Amygdala (tissue), 56 donors: ENCODE data around the gene DVL2.
A peak's percentile ranks its signal among the peaks of the same experiment; 100 is the strongest.
"Not testable (repeated sequence)": the region's sequence is repeated elsewhere in the genome, so short reads cannot be mapped to it uniquely, and the experiment has no call there.

ENCODE experiments used
- DNase-seq, 56 donors: peaks; one replicate each; lab custom pipeline; 2025; lab: John Stamatoyannopoulos, UW

DVL2 gene

GRCh38 chr17:7258731-7259554 is 24.6 kb upstream of the DVL2 start:
- no peak for DNase-seq

GRCh38 chr17:7256766-7257456 is 22.6 kb upstream of the DVL2 start:
- no peak for DNase-seq

GRCh38 chr17:7254511-7254910 is 20.2 kb upstream of the DVL2 start:
- DNase-seq = no peak

- DNase-seq = no peak
These were observed 18.8 kb upstream of the DVL2 start for GRCh38 chr17:7253082-7253481.

- peak; percentile 62 to 94 (median 86) for DNase-seq
These were observed 18.1 kb upstream of the DVL2 start, which contains the start of gene ELP5 for GRCh38 chr17:7252176-7253043. Gene ELP5, plus strand, starts transcription at chr17:7252215. Its CDS starts 336 bp downstream, at chr17:7252551.

- DNase-seq = peak; percentile 81 to 99 (median 97)
These were observed 17.4 kb upstream of the DVL2 start, which contains the start of gene CTDNEP1 for GRCh38 chr17:7251661-7252175. Gene CTDNEP1, minus strand, starts transcription at chr17:7251734. Its CDS starts 438 bp downstream, at chr17:7251296.

- DNase-seq = peak in 1 of 56 donors; percentile 36
These were observed 16.6 kb upstream of the DVL2 start for GRCh38 chr17:7250695-7251627.

- no peak for DNase-seq
These were observed 15.5 kb upstream of the DVL2 start for GRCh38 chr17:7249830-7250229.

- DNase-seq = no peak
These were observed 14.9 kb upstream of the DVL2 start for GRCh38 chr17:7249214-7249613.

GRCh38 chr17:7248796-7249195 is 14.5 kb upstream of the DVL2 start:
- DNase-seq = no peak

- no peak for DNase-seq
These were observed 12.5 kb upstream of the DVL2 start for GRCh38 chr17:7246779-7247178.

- DNase-seq = not testable (repeated sequence)
These were observed 9.5 kb upstream of the DVL2 start for GRCh38 chr17:7243838-7244237.

- DNase-seq = no peak
These were observed 9.1 kb upstream of the DVL2 start for GRCh38 chr17:7243453-7243729.

GRCh38 chr17:7242717-7243452 is 8.6 kb upstream of the DVL2 start:
- peak; percentile 41 to 95 (median 88) for DNase-seq

GRCh38 chr17:7241783-7242716 is 7.7 kb upstream of the DVL2 start, which contains the start of gene GABARAP:
Gene GABARAP, minus strand, starts transcription at chr17:7242449. Its CDS starts 119 bp downstream, at chr17:7242330.
- DNase-seq = peak in 55 of 56 donors; percentile 52 to 95 (median 90)

- no peak for DNase-seq
These were observed 6.9 kb upstream of the DVL2 start for GRCh38 chr17:7241090-7241733.

GRCh38 chr17:7240375-7240774 is 6.1 kb upstream of the DVL2 start:
- DNase-seq = no peak
